Right atrium auricular region (tissue), 2 donors: ENCODE results near the gene ELMO2. TPM values are rescaled to one million over a fixed set of nuclear protein-coding genes. Genes with fewer than 3 reads are reported as not detected.

Experiments used
- DNase-seq: peaks from one replicate; pipeline ENCODE4 v3.0.0-alpha.2; 2019; ENCODE audit warnings: low spot score
- H3K27ac ChIP-seq, 2 donors: fragments of 200-600 bp; sonication (generic); 1 replicate in 1 of 2; 2 replicates in 1 of 2; pipeline ENCODE4 v1.5.1; 2016 to 2019
- H3K27me3 ChIP-seq, 2 donors: fragments of 200-600 bp; sonication (generic); one replicate each; pipeline versions ENCODE4 v1.5.1 to v1.6.0; 2017 to 2019
- H3K36me3 ChIP-seq: fragments of 200-600 bp; sonication (generic); one replicate; pipeline ENCODE4 v1.5.1; 2016
- H3K4me1 ChIP-seq, 2 donors: fragments of 200-600 bp; sonication (generic); one replicate each; pipeline versions ENCODE4 v1.5.1 to v1.6.0; 2017 to 2019
- H3K4me3 ChIP-seq, 2 donors: fragments of 200-600 bp; sonication (generic); 1 replicate in 1 of 2; 2 replicates in 1 of 2; pipeline ENCODE4 v1.5.1; 2017 to 2019; ENCODE audit warnings: mild to moderate bottlenecking in 1 of 2, moderate library complexity in 1 of 2
- H3K9me3 ChIP-seq, 2 donors: fragments of 200-600 bp; sonication (generic); one replicate each; pipeline ENCODE4 v1.5.1; 2019
- CTCF ChIP-seq, 2 donors: fragments of 200-600 bp; sonication (generic); IDR thresholded peaks; one replicate each; pipeline ENCODE4 v1.5.1; 2019; ENCODE audit warnings: antibody characterized with exemption in 2 of 2
- total RNA-seq, 2 donors: library from RNA; depleted of rRNA; stranded (reverse); fragments of >200 nt; gene quantifications; one replicate each; pipeline ENCODE4 v1.1.0, GENCODE V29; 2016

The ELMO2 gene
- total RNA-seq, 2 donors from 2014 or later = 29.4 to 32.7 TPM

- no peaks in the 10 kb centered on the region for H3K36me3 ChIP-seq
- H3K9me3 ChIP-seq = no peaks in the 10 kb centered on the region
- H3K4me1 ChIP-seq = peaks cover 0 to 39% of the 10 kb centered on the region in 2 donors
- DNase-seq = no peak
- no peaks in the 10 kb centered on the region for H3K27me3 ChIP-seq
- no peak overlapping the region for H3K27ac ChIP-seq
- no peak overlapping the region for H3K4me3 ChIP-seq
- no peak for TF ChIP-seq CTCF (IDR thresholded peaks at IDR 0.05)
Observed at GRCh38 chr20:46353500-46354206, 52.8 kb downstream of the ELMO2 start.

GRCh38 chr20:46352370-46352938 is 54.0 kb downstream of the ELMO2 start:
- no peaks in the 10 kb centered on the region for H3K36me3 ChIP-seq

GRCh38 chr20:46351357-46352058 is 54.9 kb downstream of the ELMO2 start:
- H3K4me3 ChIP-seq = no peak overlapping the region
- peaks cover 0 to 25% of the 10 kb centered on the region in 2 donors for H3K4me1 ChIP-seq
- no peaks in the 10 kb centered on the region for H3K27me3 ChIP-seq
- TF ChIP-seq CTCF (IDR thresholded peaks at IDR 0.05) = no peak
- H3K36me3 ChIP-seq = no peaks in the 10 kb centered on the region
- no peak overlapping the region for H3K27ac ChIP-seq
- no peaks in the 10 kb centered on the region for H3K9me3 ChIP-seq
- DNase-seq = no peak

More at GRCh38 chr20:46352370-46352938, 54.0 kb downstream of the ELMO2 start:
- Histone ChIP-seq H3K27me3 (no peaks in the 10 kb centered on the region), H3K4me3 (no peak overlapping the region), H3K4me1 (peaks cover 0 to 34% of the 10 kb centered on the region in 2 donors), H3K27ac (no peak overlapping the region), H3K9me3 (no peaks in the 10 kb centered on the region)
- TF ChIP-seq CTCF (IDR thresholded peaks at IDR 0.05) = no peak
- DNase-seq = no peak

- H3K4me3 ChIP-seq = no peak overlapping the region
- H3K27me3 ChIP-seq = no peaks in the 10 kb centered on the region
- H3K27ac ChIP-seq = no peak overlapping the region
- no peak for TF ChIP-seq CTCF (IDR thresholded peaks at IDR 0.05)
- H3K9me3 ChIP-seq = no peaks in the 10 kb centered on the region
- peaks cover 0 to 19% of the 10 kb centered on the region in 2 donors for H3K4me1 ChIP-seq
- DNase-seq = no peak
- no peaks in the 10 kb centered on the region for H3K36me3 ChIP-seq
Observed at GRCh38 chr20:46350986-46351267, 55.5 kb downstream of the ELMO2 start.

GRCh38 chr20:46350201-46350985 is 56.0 kb downstream of the ELMO2 start:
- H3K27ac ChIP-seq = no peak overlapping the region
- no peak overlapping the region for H3K4me3 ChIP-seq
- no peaks in the 10 kb centered on the region for H3K36me3 ChIP-seq

More at GRCh38 chr20:46350201-46350985, 56.0 kb downstream of the ELMO2 start:
- Histone ChIP-seq H3K9me3 (no peaks in the 10 kb centered on the region), H3K27me3 (no peaks in the 10 kb centered on the region), H3K4me1 (peaks cover 0 to 16% of the 10 kb centered on the region in 2 donors)
- no peak for TF ChIP-seq CTCF (IDR thresholded peaks at IDR 0.05)
- no peak for DNase-seq
